Loucy (cell line): Measurements from ENCODE around the gene RERE.

ENCODE experiments used
- EZH2phosphoT487 ChIP-seq: fragments of 200-600 bp; IDR thresholded peaks from 2 replicates; pipeline ENCODE4 v1.6.1; 2018; ENCODE audit warnings: antibody characterized with exemption, mild to moderate bottlenecking, moderate library complexity, borderline replicate concordance
- TF ChIP-seq, protein P1 (sequence below): fragments of 200-600 bp; sonication (generic); conservative IDR thresholded peaks from 2 replicates; pipeline ENCODE4 v1.5.1; 2014; ENCODE audit warnings: mild to moderate bottlenecking, antibody characterized with exemption, low read length

DNA sequence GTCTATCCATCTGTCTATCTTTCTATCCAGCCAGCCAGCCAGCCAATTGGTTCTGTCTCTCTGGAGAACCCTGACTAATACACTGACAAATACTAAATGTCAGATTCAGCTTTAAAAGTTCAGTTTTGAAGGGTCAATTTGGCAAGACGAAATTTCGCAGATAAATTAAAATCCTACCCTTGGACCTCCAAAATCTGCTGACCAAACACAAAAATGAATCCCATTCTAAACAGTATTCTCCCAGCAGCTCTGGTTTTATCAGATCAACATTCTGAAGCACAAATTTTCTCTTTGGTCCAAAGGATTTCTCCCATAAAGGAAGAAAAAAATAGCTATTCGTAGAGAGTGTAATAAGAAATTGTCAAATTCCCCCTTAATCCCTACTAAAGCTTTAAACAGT is 248.6 kb downstream of the RERE start:
- TF ChIP-seq, protein P1, sequence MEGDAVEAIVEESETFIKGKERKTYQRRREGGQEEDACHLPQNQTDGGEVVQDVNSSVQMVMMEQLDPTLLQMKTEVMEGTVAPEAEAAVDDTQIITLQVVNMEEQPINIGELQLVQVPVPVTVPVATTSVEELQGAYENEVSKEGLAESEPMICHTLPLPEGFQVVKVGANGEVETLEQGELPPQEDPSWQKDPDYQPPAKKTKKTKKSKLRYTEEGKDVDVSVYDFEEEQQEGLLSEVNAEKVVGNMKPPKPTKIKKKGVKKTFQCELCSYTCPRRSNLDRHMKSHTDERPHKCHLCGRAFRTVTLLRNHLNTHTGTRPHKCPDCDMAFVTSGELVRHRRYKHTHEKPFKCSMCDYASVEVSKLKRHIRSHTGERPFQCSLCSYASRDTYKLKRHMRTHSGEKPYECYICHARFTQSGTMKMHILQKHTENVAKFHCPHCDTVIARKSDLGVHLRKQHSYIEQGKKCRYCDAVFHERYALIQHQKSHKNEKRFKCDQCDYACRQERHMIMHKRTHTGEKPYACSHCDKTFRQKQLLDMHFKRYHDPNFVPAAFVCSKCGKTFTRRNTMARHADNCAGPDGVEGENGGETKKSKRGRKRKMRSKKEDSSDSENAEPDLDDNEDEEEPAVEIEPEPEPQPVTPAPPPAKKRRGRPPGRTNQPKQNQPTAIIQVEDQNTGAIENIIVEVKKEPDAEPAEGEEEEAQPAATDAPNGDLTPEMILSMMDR = no peak
- TF ChIP-seq EZH2phosphoT487 = no peak
